SK-N-SH treated with all-trans-retinoic acid at 6 μM for 48 hours (cell line): ENCODE measurements around the gene ZMAT1.
A peak's percentile ranks its signal among the peaks of the same experiment; 100 is the strongest.
"Not testable (repeated sequence)": the region's sequence is repeated elsewhere in the genome, so short reads cannot be mapped to it uniquely, and the experiment has no call there.

Source experiments
- ATAC-seq: fragments of 200-7000 bp; cut with Tn5 transposase; 3 replicates; pipeline ENCODE4 v1.9.1; 2020; ENCODE audit warnings: mild to moderate bottlenecking, moderate library complexity
- ARNTL ChIP-seq: fragments of 450-650 bp; formaldehyde crosslinking; IDR thresholded peaks from 2 replicates; pipeline ENCODE4 v1.5.0; 2020; ENCODE audit warnings: low read depth, mild to moderate bottlenecking, moderate library complexity, borderline replicate concordance
- BACH2 ChIP-seq: fragments of 250-450 bp; sonication (Bioruptor Pico); IDR thresholded peaks from 2 replicates; pipeline ENCODE4 v1.9.0; 2021; ENCODE audit warnings: mild to moderate bottlenecking, borderline replicate concordance
- CSDC2 ChIP-seq: fragments of 250-450 bp; sonication (Bioruptor Pico); IDR thresholded peaks from 2 replicates; pipeline ENCODE4 v1.5.0; 2020; ENCODE audit warnings: mild to moderate bottlenecking, moderate library complexity
- ESRRG ChIP-seq: fragments of 250-450 bp; sonication (Bioruptor Pico); IDR thresholded peaks from 2 replicates; pipeline ENCODE4 v1.6.1; 2021; ENCODE audit warnings: mild to moderate bottlenecking
- ISL1 ChIP-seq: fragments of 250-450 bp; sonication (Bioruptor Pico); IDR thresholded peaks from 2 replicates; pipeline ENCODE4 v2.1.2; 2022; ENCODE audit warnings: mild to moderate bottlenecking, moderate library complexity
- OSR1 ChIP-seq: fragments of 250-450 bp; sonication (Bioruptor Pico); IDR thresholded peaks from 2 replicates; pipeline ENCODE4 v1.8.0; 2022; ENCODE audit warnings: moderate library complexity, mild to moderate bottlenecking, inconsistent platforms
- PPARA ChIP-seq: fragments of 250-450 bp; sonication (Bioruptor Pico); IDR thresholded peaks from 2 replicates; pipeline ENCODE4 v1.5.0; 2020; ENCODE audit warnings: mild to moderate bottlenecking, borderline replicate concordance
- SNAI2 ChIP-seq: fragments of 250-450 bp; sonication (Bioruptor Pico); IDR thresholded peaks from 2 replicates; pipeline ENCODE4 v1.5.0; 2020; ENCODE audit warnings: mild to moderate bottlenecking, moderate library complexity
- TCF4 ChIP-seq: fragments of 250-450 bp; sonication (Bioruptor Pico); IDR thresholded peaks from 2 replicates; pipeline ENCODE4 v1.8.0; 2021; ENCODE audit warnings: mild to moderate bottlenecking, moderate library complexity, borderline replicate concordance
- TOX ChIP-seq: fragments of 250-450 bp; sonication (Bioruptor Pico); IDR thresholded peaks from 2 replicates; pipeline ENCODE4 v1.8.0; 2021; ENCODE audit warnings: mild to moderate bottlenecking, moderate library complexity, borderline replicate concordance
- ZC3H10 ChIP-seq: fragments of 250-450 bp; sonication (Bioruptor Pico); IDR thresholded peaks from 2 replicates; pipeline ENCODE4 v1.5.1; 2021; ENCODE audit warnings: mild to moderate bottlenecking, moderate library complexity
- ZFP30 ChIP-seq: fragments of 450-650 bp; formaldehyde crosslinking; IDR thresholded peaks from 2 replicates; pipeline ENCODE4 v1.5.0; 2022; ENCODE audit warnings: mild to moderate bottlenecking, moderate library complexity
- ZNF565 ChIP-seq: fragments of 450-650 bp; formaldehyde crosslinking; conservative IDR thresholded peaks from 2 replicates; pipeline ENCODE4 v1.5.0; 2020; ENCODE audit warnings: low read depth, mild to moderate bottlenecking, moderate library complexity
- ZNF70 ChIP-seq: fragments of 450-650 bp; formaldehyde crosslinking; IDR thresholded peaks from 2 replicates; pipeline ENCODE4 v1.5.0; 2020; ENCODE audit warnings: mild to moderate bottlenecking, moderate library complexity
- ZNF8 ChIP-seq: fragments of 450-650 bp; formaldehyde crosslinking; IDR thresholded peaks from 2 replicates; pipeline ENCODE4 v1.5.0; 2020; ENCODE audit warnings: mild to moderate bottlenecking, moderate library complexity
- TF ChIP-seq, protein P1 (sequence below): fragments of 250-450 bp; sonication (Bioruptor Pico); IDR thresholded peaks from 2 replicates; pipeline ENCODE4 v1.5.1; 2021; ENCODE audit warnings: mild to moderate bottlenecking, moderate library complexity
- TF ChIP-seq, protein P2 (sequence below): fragments of 250-450 bp; sonication (Bioruptor Pico); IDR thresholded peaks from 2 replicates; pipeline ENCODE4 v1.8.0; 2021; ENCODE audit warnings: low read depth, mild to moderate bottlenecking, moderate library complexity, borderline replicate concordance
- TF ChIP-seq, protein P3 (sequence below): fragments of 250-450 bp; sonication (Bioruptor Pico); IDR thresholded peaks from 2 replicates; pipeline ENCODE4 v1.5.0; 2020; ENCODE audit warnings: mild to moderate bottlenecking, moderate library complexity
- TF ChIP-seq, protein P4 (sequence below): fragments of 250-450 bp; sonication (Bioruptor Pico); IDR thresholded peaks from 2 replicates; pipeline ENCODE4 v1.8.0; 2020; ENCODE audit warnings: mild to moderate bottlenecking, moderate library complexity, borderline replicate concordance
- TF ChIP-seq, protein P5 (sequence below): fragments of 250-450 bp; sonication (Bioruptor Pico); IDR thresholded peaks from 2 replicates; pipeline ENCODE4 v1.5.1; 2020; ENCODE audit warnings: low read depth, mild to moderate bottlenecking, moderate library complexity

Gene ZMAT1

DNA sequence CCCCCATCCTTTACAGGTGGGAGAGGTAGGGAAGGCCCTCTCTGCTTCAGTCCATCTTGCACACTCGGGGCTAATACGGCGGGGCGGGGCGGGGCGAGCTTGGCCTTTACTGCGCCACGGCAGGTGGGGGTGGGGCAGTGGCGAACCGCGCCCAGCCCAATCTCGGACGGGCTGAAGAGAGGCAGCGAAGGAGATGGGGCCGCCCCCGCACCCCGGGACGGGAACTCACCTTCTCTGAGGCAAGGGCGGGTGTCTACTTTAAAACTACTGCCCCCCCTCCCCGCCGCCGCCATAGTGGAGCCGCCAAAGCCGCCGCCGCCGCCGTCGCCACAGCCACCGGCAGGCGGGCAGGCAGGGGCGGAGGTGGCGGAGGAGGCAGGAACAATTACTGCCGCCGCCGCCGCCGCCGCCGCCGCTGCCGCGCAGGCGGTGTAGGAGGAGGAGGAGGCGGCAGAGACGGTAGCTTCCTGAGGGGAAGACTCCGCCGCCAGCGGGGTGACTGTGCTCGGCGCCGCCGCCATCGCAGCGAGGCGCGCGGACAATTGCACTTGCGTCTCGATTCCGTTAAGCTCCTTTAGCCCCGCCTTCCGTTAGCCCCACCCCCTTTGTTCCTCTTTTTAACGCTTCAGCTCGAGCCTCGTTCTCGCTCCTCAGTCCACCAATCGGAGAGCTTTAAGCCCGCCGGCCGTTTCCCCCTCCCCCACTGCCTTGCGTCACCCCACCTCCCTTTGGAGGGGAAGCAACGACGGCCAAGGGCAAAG, at the start of gene ZMAT1:
TSS of gene ZMAT1 (minus strand) at position 540 of the 761 bp plus-strand sequence. CDS start at position 521, 19 bp downstream.
- TF ChIP-seq ISL1 (CRISPR knock-in tag): no peak
- TF ChIP-seq OSR1 (CRISPR knock-in tag): no peak
- no peak for TF ChIP-seq ZNF70 (CRISPR knock-in tag)
- TF ChIP-seq CSDC2 (CRISPR knock-in tag): no peak
- TF ChIP-seq ESRRG (CRISPR knock-in tag): no peak
- TF ChIP-seq ZNF565: no peak
- TF ChIP-seq, all 23 proteins: peak for 0
- peak; percentile 89 for ATAC-seq

DNA sequence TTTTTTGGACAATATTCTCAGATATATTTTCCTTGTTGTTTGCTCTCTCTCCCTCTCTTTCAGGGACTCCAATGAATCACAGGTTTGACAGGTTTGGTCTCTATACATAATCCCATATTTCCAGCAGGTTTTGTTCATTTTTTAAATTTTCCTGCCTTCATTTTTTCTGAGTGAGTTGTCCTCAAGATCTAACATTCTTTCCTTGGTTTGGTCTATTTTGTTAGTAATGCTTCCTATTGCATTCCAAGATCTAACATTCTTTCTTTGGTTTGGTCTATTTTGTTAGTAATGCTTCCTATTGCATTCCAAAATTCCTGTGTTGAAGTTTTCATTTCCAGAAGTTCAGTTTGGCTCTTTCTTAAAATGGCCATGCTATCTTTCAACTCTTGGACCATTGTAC, 45.3 kb upstream of the ZMAT1 start:
- no peak for ATAC-seq
- TF ChIP-seq ZNF70 (CRISPR knock-in tag): no peak
- TF ChIP-seq, all 23 proteins: peak for 0

DNA sequence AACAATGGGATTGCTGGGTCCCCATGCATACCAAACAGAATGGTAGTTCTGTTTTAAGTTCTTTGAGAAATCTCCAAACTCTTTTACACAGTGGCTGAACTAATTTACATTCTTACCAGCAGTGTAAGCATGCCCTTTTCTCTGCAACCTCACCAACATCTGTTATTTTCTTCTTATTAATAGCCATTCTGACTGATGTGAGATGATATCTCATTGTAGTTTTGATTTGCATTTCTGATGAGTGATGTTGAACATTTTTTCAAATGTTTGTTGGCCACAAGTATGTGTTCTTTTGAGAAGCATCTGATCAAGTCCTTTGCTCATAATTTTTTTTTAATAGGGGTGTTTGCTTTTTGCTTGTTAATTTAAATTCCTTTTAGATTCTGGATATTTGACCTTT, 41.2 kb upstream of the ZMAT1 start:
- ATAC-seq: no peak
- TF ChIP-seq ZNF565 (no peak), ZC3H10 (CRISPR knock-in tag) (no peak), ZNF8 (CRISPR knock-in tag) (no peak), TOX (CRISPR knock-in tag) (no peak), PPARA (CRISPR knock-in tag) (no peak), ISL1 (CRISPR knock-in tag) (no peak), CSDC2 (CRISPR knock-in tag) (no peak), SNAI2 (no peak), ESRRG (CRISPR knock-in tag) (no peak), BACH2 (CRISPR knock-in tag) (no peak), OSR1 (CRISPR knock-in tag) (no peak), ZFP30 (CRISPR knock-in tag) (no peak), ARNTL (CRISPR knock-in tag) (no peak), TCF4 (no peak)
- TF ChIP-seq, protein P1, sequence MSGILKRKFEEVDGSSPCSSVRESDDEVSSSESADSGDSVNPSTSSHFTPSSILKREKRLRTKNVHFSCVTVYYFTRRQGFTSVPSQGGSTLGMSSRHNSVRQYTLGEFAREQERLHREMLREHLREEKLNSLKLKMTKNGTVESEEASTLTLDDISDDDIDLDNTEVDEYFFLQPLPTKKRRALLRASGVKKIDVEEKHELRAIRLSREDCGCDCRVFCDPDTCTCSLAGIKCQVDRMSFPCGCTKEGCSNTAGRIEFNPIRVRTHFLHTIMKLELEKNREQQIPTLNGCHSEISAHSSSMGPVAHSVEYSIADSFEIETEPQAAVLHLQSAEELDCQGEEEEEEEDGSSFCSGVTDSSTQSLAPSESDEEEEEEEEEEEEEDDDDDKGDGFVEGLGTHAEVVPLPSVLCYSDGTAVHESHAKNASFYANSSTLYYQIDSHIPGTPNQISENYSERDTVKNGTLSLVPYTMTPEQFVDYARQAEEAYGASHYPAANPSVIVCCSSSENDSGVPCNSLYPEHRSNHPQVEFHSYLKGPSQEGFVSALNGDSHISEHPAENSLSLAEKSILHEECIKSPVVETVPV (CRISPR knock-in tag): no peak
- TF ChIP-seq, protein P2, sequence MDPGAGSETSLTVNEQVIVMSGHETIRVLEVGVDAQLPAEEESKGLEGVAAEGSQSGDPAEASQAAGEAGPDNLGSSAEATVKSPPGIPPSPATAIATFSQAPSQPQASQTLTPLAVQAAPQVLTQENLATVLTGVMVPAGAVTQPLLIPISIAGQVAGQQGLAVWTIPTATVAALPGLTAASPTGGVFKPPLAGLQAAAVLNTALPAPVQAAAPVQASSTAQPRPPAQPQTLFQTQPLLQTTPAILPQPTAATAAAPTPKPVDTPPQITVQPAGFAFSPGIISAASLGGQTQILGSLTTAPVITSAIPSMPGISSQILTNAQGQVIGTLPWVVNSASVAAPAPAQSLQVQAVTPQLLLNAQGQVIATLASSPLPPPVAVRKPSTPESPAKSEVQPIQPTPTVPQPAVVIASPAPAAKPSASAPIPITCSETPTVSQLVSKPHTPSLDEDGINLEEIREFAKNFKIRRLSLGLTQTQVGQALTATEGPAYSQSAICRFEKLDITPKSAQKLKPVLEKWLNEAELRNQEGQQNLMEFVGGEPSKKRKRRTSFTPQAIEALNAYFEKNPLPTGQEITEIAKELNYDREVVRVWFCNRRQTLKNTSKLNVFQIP (CRISPR knock-in tag): no peak
- TF ChIP-seq, protein P3, sequence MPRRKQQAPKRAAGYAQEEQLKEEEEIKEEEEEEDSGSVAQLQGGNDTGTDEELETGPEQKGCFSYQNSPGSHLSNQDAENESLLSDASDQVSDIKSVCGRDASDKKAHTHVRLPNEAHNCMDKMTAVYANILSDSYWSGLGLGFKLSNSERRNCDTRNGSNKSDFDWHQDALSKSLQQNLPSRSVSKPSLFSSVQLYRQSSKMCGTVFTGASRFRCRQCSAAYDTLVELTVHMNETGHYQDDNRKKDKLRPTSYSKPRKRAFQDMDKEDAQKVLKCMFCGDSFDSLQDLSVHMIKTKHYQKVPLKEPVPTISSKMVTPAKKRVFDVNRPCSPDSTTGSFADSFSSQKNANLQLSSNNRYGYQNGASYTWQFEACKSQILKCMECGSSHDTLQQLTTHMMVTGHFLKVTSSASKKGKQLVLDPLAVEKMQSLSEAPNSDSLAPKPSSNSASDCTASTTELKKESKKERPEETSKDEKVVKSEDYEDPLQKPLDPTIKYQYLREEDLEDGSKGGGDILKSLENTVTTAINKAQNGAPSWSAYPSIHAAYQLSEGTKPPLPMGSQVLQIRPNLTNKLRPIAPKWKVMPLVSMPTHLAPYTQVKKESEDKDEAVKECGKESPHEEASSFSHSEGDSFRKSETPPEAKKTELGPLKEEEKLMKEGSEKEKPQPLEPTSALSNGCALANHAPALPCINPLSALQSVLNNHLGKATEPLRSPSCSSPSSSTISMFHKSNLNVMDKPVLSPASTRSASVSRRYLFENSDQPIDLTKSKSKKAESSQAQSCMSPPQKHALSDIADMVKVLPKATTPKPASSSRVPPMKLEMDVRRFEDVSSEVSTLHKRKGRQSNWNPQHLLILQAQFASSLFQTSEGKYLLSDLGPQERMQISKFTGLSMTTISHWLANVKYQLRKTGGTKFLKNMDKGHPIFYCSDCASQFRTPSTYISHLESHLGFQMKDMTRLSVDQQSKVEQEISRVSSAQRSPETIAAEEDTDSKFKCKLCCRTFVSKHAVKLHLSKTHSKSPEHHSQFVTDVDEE: no peak
- TF ChIP-seq, protein P4, sequence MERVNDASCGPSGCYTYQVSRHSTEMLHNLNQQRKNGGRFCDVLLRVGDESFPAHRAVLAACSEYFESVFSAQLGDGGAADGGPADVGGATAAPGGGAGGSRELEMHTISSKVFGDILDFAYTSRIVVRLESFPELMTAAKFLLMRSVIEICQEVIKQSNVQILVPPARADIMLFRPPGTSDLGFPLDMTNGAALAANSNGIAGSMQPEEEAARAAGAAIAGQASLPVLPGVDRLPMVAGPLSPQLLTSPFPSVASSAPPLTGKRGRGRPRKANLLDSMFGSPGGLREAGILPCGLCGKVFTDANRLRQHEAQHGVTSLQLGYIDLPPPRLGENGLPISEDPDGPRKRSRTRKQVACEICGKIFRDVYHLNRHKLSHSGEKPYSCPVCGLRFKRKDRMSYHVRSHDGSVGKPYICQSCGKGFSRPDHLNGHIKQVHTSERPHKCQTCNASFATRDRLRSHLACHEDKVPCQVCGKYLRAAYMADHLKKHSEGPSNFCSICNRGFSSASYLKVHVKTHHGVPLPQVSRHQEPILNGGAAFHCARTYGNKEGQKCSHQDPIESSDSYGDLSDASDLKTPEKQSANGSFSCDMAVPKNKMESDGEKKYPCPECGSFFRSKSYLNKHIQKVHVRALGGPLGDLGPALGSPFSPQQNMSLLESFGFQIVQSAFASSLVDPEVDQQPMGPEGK (CRISPR knock-in tag): no peak
- TF ChIP-seq, protein P5, sequence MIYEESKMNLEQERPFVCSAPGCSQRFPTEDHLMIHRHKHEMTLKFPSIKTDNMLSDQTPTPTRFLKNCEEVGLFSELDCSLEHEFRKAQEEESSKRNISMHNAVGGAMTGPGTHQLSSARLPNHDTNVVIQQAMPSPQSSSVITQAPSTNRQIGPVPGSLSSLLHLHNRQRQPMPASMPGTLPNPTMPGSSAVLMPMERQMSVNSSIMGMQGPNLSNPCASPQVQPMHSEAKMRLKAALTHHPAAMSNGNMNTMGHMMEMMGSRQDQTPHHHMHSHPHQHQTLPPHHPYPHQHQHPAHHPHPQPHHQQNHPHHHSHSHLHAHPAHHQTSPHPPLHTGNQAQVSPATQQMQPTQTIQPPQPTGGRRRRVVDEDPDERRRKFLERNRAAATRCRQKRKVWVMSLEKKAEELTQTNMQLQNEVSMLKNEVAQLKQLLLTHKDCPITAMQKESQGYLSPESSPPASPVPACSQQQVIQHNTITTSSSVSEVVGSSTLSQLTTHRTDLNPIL: no peak

DNA sequence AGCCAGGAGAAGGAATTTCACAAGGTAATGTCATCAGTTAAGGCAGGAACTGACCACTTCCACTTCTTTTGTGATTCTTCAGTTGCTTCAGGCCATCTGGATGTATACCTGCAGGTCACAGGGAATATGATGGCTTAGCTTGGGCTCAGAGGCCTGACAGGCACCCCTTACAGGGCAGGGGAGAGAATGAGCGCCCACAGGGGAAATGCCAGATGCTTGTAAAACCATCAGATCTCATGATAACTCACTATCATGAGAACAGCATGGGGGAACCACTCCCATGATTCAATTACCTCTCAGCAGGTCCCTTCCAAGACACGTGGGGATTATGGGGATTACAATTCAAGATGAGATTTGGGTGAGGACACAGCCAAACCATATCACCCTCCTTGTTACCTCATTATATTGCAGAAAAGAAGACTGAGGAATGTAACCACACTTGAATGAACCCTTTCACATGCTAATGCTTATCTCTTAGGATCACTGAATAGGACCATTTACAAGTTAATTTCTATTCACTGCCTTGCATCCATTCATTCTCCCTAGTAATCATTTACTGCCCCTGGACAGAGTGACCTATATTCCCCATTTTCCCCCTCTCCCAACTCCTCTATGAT, 33.2 kb upstream of the ZMAT1 start:
- not testable (repeated sequence) for ATAC-seq
